ENCODE data around the gene SLC7A10. TPM values are rescaled to one million over a fixed set of nuclear protein-coding genes. Genes with fewer than 3 reads are reported as not detected.
A peak's percentile ranks its signal among the peaks of the same experiment; 100 is the strongest.

The SLC7A10 gene
- polyA plus RNA-seq, 1 donor = 20.9 TPM

DNA sequence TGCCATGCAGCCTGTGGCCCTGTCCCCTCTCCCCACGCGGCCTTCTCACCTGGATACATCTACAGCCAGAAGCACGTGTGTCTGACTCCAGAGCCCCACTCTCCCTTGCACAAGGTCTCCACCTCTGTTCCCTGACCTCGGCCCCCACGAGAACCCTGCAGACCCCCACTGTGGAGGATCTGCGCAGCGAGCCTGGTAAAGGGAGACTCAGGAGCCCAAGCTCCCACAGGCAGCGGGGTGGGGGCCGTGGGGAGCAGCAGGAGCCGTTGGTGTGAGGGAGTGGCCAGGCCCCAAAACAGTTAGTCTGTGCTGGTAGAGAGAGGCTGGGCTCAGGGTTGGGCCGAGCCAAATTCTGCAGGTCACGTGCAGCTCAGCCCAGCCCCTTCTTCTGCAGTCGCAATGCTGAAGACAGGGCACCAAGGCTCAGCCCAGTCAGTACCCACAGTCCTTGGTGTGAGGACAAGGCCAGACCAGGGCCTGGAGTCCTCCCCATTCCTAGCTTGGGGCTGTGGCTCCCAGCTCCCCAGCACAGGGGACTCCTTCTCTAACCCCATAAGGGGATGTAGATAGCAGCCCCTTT, 28.7 kb upstream of the SLC7A10 start:
- no peak overlapping the region for H3K4me3 ChIP-seq (ENCODE audit: low read length)
- H3K36me3 ChIP-seq (ENCODE audit: control insufficient read depth, insufficient read depth, low read length) = no peaks in the 10 kb centered on the region
- H3K4me1 ChIP-seq (ENCODE audit: control insufficient read depth, insufficient read depth, low read length) = peaks cover 2% of the 10 kb centered on the region
- H3K27ac ChIP-seq (ENCODE audit: low read length) = no peak overlapping the region
- DNase-seq = no peak
- peaks cover 4% of the 10 kb centered on the region for H3K9me3 ChIP-seq (ENCODE audit: control insufficient read depth, low read depth, low read length)
- no CpG with 5 or more reads among the region's 13 CpGs for WGBS (ENCODE audit: insufficient coverage, low lambda C conversion rate)
- no peaks in the 10 kb centered on the region for H3K27me3 ChIP-seq (ENCODE audit: control insufficient read depth, insufficient read depth, low read length)

DNA sequence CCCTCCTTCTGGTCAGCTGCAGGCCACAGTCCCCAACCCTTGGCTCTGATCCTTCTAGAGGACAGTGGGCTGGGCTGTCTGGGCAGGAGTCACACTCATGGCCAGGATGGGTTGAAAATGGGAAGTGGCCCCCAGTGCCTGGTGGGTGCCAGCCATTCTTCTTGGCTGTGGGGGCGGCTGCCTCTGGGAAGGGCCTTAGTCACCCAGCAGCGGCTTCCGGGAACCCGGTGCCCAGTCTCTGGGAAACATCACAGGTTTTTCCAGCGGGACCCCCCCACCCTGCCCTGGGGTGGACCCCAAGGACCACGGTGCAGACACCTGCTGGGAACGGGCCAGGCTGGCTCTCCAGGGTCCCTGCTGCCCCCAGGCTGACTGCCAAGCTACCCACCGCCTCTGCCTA, 27.3 kb upstream of the SLC7A10 start:
- no CpG with 5 or more reads among the region's 8 CpGs for WGBS (ENCODE audit: insufficient coverage, low lambda C conversion rate)
- H3K27me3 ChIP-seq (ENCODE audit: control insufficient read depth, insufficient read depth, low read length) = no peaks in the 10 kb centered on the region
- no peaks in the 10 kb centered on the region for H3K36me3 ChIP-seq (ENCODE audit: control insufficient read depth, insufficient read depth, low read length)
- no peak overlapping the region for H3K27ac ChIP-seq (ENCODE audit: low read length)
- peaks cover 12% of the 10 kb centered on the region for H3K4me1 ChIP-seq (ENCODE audit: control insufficient read depth, insufficient read depth, low read length)
- DNase-seq = no peak
- H3K9me3 ChIP-seq (ENCODE audit: control insufficient read depth, low read depth, low read length) = peaks cover 6% of the 10 kb centered on the region
- H3K4me3 ChIP-seq (ENCODE audit: low read length) = no peak overlapping the region

DNA sequence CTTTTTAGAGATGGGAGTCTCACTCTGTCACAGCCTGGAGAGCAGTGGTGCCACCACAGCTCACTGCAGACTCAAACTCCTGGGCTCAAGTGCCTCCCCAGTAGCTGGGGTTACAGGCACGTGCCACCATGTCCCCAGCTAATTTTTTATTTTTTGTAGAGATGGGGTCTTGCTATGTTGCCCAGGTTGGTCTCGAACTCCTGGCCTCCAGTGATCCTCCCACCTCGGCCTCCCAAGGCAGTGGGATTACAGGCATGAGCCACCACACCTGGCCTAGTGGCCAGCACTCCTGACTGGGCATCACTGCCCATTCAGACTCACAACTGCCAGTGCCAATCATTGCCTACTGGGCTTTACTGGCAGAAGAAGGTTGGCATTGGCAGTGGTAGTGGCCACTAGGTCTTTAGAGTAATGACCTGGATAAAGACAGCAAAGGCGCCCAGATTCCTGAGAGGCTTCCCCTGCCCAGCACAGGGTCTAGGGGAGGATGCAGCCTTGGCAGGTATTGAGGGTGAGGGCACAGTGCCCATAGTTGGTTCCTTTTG, 26.8 kb upstream of the SLC7A10 start:
- peaks cover 15% of the 10 kb centered on the region for H3K4me1 ChIP-seq (ENCODE audit: control insufficient read depth, insufficient read depth, low read length)
- DNase-seq = no peak
- H3K4me3 ChIP-seq (ENCODE audit: low read length) = no peak overlapping the region
- WGBS (ENCODE audit: insufficient coverage, low lambda C conversion rate) = no CpG with 5 or more reads among the region's 4 CpGs
- H3K36me3 ChIP-seq (ENCODE audit: control insufficient read depth, insufficient read depth, low read length) = no peaks in the 10 kb centered on the region
- H3K27ac ChIP-seq (ENCODE audit: low read length) = no peak overlapping the region
- H3K27me3 ChIP-seq (ENCODE audit: control insufficient read depth, insufficient read depth, low read length) = no peaks in the 10 kb centered on the region
- peaks cover 4% of the 10 kb centered on the region for H3K9me3 ChIP-seq (ENCODE audit: control insufficient read depth, low read depth, low read length)

DNA sequence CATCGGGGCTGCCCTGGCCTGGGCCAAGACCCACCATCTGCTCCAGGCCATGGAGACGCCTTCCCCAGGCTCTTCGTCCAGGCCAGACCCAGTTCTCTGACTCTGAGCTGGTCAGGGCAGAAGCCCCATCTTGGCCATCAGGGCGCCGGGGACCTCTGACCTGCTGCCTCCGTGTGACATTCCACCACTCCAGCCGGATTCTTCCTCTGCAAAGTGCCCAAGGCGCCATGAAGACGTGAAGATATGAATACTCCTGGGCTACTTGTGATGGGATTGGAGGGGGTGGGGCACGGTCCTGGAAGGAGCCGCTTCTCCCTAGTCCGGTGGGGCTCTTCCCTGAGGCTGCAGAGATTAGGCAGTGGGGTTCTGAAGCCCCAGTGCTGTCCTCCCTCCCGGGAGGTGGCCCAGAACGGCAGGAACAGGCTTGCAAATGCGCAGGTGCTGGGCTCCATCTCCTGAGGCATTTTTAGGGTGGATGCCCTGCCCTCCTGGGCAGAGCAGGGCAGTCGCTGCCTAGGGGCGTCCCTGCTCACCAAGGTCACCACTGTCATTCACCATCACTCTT, 26.0 kb upstream of the SLC7A10 start:
- no CpG with 5 or more reads among the region's 17 CpGs for WGBS (ENCODE audit: insufficient coverage, low lambda C conversion rate)
- DNase-seq = no peak
- H3K27ac ChIP-seq (ENCODE audit: low read length) = no peak overlapping the region
- no peaks in the 10 kb centered on the region for H3K36me3 ChIP-seq (ENCODE audit: control insufficient read depth, insufficient read depth, low read length)
- no peaks in the 10 kb centered on the region for H3K27me3 ChIP-seq (ENCODE audit: control insufficient read depth, insufficient read depth, low read length)
- peaks cover 17% of the 10 kb centered on the region for H3K4me1 ChIP-seq (ENCODE audit: control insufficient read depth, insufficient read depth, low read length)
- H3K4me3 ChIP-seq (ENCODE audit: low read length) = no peak overlapping the region
- H3K9me3 ChIP-seq (ENCODE audit: control insufficient read depth, low read depth, low read length) = peaks cover 4% of the 10 kb centered on the region

DNA sequence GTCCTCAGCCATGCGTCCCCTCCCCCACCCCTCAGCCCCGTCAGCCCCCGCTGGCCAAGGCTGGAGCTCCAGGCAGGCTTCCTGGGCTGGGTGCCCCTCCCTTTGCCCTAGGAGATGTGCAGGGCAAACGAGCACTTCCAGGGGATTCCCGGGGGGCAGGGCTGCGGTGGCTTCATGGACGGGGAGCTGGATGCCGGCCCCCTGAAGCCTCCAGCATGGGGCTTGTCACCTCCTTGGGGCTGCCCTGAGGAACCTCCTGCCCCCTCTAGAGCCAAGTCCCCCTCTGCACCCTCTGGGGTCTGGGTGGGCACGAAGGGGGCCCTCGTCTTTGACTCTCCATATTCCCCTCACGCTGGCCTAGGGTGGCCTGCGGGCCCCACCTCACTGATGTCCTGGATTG, 25.4 kb upstream of the SLC7A10 start:
- Histone ChIP-seq H3K27me3 (ENCODE audit: control insufficient read depth, insufficient read depth, low read length) (no peaks in the 10 kb centered on the region), H3K9me3 (ENCODE audit: control insufficient read depth, low read depth, low read length) (peaks cover 7% of the 10 kb centered on the region), H3K36me3 (ENCODE audit: control insufficient read depth, insufficient read depth, low read length) (no peaks in the 10 kb centered on the region), H3K4me3 (ENCODE audit: low read length) (no peak overlapping the region), H3K4me1 (ENCODE audit: control insufficient read depth, insufficient read depth, low read length) (peaks cover 17% of the 10 kb centered on the region), H3K27ac (ENCODE audit: low read length) (no peak overlapping the region)
- no CpG with 5 or more reads among the region's 12 CpGs for WGBS (ENCODE audit: insufficient coverage, low lambda C conversion rate)
- DNase-seq = no peak

DNA sequence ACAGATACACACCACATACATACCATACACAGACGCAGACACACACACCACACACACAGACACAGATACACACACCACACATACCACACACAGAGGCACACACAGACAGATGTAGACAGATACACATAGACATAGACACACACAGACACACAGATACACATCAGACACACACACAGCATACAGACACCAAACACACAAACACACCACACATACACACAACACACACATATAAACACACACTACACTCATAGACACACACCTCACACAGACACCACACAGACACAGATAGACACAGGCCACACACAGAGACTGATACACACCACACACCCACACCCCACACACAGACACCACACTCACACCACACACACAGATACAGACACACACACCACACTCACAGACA, 24.9 kb upstream of the SLC7A10 start:
- H3K36me3 ChIP-seq (ENCODE audit: control insufficient read depth, insufficient read depth, low read length) = no peaks in the 10 kb centered on the region
- WGBS (ENCODE audit: insufficient coverage, low lambda C conversion rate) = no CpG with 5 or more reads among the region's 1 CpG

DNA sequence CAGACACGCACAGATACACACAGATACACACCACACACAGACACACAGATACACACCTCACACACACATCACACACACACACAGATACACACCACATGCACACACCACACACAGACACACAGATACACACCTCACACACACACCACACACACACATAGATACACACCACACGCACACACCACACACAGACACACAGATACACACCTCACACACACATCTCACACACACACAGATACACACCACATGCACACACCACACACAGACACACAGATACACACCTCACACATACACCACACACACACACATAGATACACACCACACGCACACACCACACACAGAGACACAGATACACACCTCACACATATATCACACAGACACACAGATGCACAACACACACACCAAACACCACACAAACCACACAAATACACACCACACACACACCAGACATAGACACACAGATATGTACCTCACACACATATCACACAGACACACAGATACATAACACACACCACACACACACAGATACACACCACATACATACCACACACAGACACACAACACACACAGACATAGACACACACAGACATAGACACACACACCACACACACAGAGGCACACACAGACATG, 24.2 kb upstream of the SLC7A10 start:
- no CpG with 5 or more reads among the region's 3 CpGs for WGBS (ENCODE audit: insufficient coverage, low lambda C conversion rate)
- H3K4me3 ChIP-seq (ENCODE audit: low read length) = no peak overlapping the region
- no peak overlapping the region for H3K27ac ChIP-seq (ENCODE audit: low read length)
- peaks cover 17% of the 10 kb centered on the region for H3K4me1 ChIP-seq (ENCODE audit: control insufficient read depth, insufficient read depth, low read length)
- H3K27me3 ChIP-seq (ENCODE audit: control insufficient read depth, insufficient read depth, low read length) = no peaks in the 10 kb centered on the region
- H3K9me3 ChIP-seq (ENCODE audit: control insufficient read depth, low read depth, low read length) = peaks cover 13% of the 10 kb centered on the region
- no peaks in the 10 kb centered on the region for H3K36me3 ChIP-seq (ENCODE audit: control insufficient read depth, insufficient read depth, low read length)
- DNase-seq = no peak

More for the DNA sequence above, 24.9 kb upstream of the SLC7A10 start:
- Histone ChIP-seq H3K4me1 (ENCODE audit: control insufficient read depth, insufficient read depth, low read length) (peaks cover 17% of the 10 kb centered on the region), H3K27ac (ENCODE audit: low read length) (no peak overlapping the region), H3K4me3 (ENCODE audit: low read length) (no peak overlapping the region), H3K9me3 (ENCODE audit: control insufficient read depth, low read depth, low read length) (peaks cover 10% of the 10 kb centered on the region), H3K27me3 (ENCODE audit: control insufficient read depth, insufficient read depth, low read length) (no peaks in the 10 kb centered on the region)
- no peak for DNase-seq

DNA sequence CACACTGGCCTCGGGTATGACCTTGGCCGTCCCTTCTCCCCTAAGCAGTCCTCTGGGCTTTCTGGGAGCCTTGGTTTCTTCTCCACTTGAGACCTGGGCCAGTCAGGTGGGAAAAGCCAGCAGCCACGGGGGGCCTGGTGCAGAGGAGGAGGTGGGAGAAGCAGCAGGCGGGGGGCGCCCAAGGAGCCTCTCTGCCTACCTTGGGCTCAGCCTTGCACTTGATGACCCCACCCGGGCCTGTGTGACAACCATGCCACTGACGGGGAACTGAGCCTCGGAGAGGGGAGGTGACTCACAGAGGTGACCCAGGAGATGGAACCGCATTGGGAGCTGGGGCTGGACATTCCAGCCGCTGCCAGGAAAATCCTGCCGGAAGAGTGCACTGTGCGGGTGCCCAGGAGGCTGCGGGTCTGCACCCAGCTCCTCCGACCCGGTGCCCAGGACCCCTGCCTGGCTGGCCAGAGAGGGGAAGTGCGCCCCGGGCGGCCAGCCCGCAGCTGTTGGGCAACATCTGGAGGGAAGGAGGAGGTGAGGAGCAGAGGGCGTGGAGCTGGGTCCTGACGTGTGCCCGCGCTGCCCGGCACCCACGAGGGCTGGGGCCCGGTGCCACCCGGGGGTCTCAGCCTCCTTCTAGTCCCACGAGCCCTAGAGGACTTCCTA, 23.4 kb upstream of the SLC7A10 start:
- no CpG with 5 or more reads among the region's 28 CpGs for WGBS (ENCODE audit: insufficient coverage, low lambda C conversion rate)
- Histone ChIP-seq H3K4me1 (ENCODE audit: control insufficient read depth, insufficient read depth, low read length) (peaks cover 17% of the 10 kb centered on the region), H3K9me3 (ENCODE audit: control insufficient read depth, low read depth, low read length) (peaks cover 13% of the 10 kb centered on the region), H3K27ac (ENCODE audit: low read length) (no peak overlapping the region), H3K4me3 (ENCODE audit: low read length) (no peak overlapping the region), H3K36me3 (ENCODE audit: control insufficient read depth, insufficient read depth, low read length) (no peaks in the 10 kb centered on the region), H3K27me3 (ENCODE audit: control insufficient read depth, insufficient read depth, low read length) (no peaks in the 10 kb centered on the region)
- peak in 1 of 2 donors; percentile 45 for DNase-seq

DNA sequence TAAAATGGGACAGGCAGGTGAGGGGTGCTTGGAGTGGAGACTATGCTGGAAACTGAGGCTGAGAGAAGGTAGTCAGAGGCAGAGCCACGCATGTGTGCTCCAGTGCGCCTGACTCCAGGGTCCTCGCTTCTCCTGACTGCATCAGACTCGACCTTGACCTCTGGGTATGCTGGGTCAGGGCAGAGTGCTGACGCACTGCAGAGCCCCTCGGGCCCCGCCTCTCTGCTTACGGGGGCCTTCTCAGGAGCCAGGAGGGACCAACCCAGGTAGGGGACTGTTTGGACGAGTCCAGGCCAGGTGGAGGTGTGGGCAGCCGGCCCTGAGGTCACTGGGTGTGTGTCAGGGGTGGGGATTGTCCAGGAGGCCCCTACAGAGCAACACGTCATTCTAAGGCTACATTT, 22.9 kb upstream of the SLC7A10 start:
- Histone ChIP-seq H3K36me3 (ENCODE audit: control insufficient read depth, insufficient read depth, low read length) (no peaks in the 10 kb centered on the region), H3K4me1 (ENCODE audit: control insufficient read depth, insufficient read depth, low read length) (peaks cover 17% of the 10 kb centered on the region), H3K9me3 (ENCODE audit: control insufficient read depth, low read depth, low read length) (peaks cover 13% of the 10 kb centered on the region), H3K27me3 (ENCODE audit: control insufficient read depth, insufficient read depth, low read length) (no peaks in the 10 kb centered on the region), H3K27ac (ENCODE audit: low read length) (no peak overlapping the region), H3K4me3 (ENCODE audit: low read length) (no peak overlapping the region)
- peak in 1 of 2 donors; percentile 28 for DNase-seq
- no CpG with 5 or more reads among the region's 11 CpGs for WGBS (ENCODE audit: insufficient coverage, low lambda C conversion rate)

DNA sequence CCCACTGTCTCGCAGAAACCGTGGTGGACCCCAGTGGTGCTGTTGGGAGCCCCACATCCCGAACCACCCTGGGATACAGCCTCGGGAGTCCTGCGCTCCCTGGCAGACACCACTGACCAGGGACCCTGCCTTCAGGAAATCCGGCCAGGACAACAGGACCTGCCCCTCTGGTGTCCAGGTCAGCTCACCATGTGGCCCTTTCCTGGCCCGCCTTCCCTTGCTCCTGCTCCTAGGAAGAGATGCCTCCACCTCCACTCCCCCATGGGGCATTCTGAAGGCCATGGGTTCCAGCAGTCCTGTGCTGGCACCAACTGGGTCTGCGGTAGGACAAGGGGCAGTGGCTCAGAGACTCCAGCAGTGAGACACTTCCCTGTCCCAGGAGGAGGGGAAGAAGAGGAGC, 22.5 kb upstream of the SLC7A10 start:
- WGBS (ENCODE audit: insufficient coverage, low lambda C conversion rate) = no CpG with 5 or more reads among the region's 8 CpGs
- Histone ChIP-seq H3K36me3 (ENCODE audit: control insufficient read depth, insufficient read depth, low read length) (no peaks in the 10 kb centered on the region), H3K4me1 (ENCODE audit: control insufficient read depth, insufficient read depth, low read length) (peaks cover 17% of the 10 kb centered on the region), H3K4me3 (ENCODE audit: low read length) (no peak overlapping the region), H3K27ac (ENCODE audit: low read length) (no peak overlapping the region), H3K9me3 (ENCODE audit: control insufficient read depth, low read depth, low read length) (peaks cover 13% of the 10 kb centered on the region), H3K27me3 (ENCODE audit: control insufficient read depth, insufficient read depth, low read length) (no peaks in the 10 kb centered on the region)
- no peak for DNase-seq

Measured in large intestine (tissue), 3 donors.